GM12875 (cell line): ENCODE data around the gene MYT1.

Experiments
- H3K4me3 ChIP-seq: one replicate; pipeline ENCODE4 v1.5.1; 2011; ENCODE audit warnings: low read depth, low read length, control low read depth
- TF ChIP-seq, protein P1 (sequence below): IDR thresholded peaks from 2 replicates; pipeline ENCODE4 v1.5.1; 2011; ENCODE audit warnings: low read depth, mild to moderate bottlenecking, control low read depth, inconsistent platforms, low read length, moderate library complexity, borderline replicate concordance; ENCODE audit not compliant: insufficient read depth

Gene MYT1

DNA sequence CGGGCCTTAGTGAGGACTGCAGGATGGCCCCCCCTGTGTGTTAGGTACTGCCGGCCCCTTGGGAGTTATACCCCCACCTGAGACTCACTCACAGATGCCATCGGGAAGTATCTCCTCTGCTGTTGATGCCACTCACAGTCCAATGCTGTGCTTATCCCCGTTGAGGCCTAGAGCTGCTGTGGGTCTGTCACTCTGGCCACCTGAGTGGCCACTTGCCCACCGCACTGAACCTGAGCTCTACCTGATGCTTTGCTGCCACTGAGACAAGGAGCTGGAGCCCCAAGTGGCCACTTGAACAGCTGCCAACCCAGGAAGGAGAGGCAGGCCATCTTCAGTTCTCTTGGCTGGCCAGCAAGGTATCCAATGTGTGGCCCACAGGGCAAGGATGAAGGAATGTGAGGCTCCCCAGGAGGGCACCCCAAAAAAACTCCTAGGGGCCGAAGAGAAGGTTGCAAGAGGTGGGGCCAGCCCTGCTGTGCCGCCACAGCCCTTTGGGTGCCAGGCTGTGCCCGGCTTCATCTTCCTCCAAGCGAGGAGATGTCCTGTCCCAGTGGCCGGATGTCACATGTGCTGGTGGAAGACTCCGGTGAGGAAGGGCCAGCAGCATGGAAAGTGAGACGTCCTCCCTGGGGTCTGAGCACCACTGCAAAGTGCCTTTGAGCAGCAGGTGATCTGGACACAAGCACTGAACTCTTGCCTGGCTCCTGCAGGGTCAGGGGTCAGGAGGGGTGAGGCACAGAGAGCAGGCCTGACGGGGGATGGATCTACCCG lies 61.8 kb downstream of the MYT1 start:
- TF ChIP-seq, protein P1, sequence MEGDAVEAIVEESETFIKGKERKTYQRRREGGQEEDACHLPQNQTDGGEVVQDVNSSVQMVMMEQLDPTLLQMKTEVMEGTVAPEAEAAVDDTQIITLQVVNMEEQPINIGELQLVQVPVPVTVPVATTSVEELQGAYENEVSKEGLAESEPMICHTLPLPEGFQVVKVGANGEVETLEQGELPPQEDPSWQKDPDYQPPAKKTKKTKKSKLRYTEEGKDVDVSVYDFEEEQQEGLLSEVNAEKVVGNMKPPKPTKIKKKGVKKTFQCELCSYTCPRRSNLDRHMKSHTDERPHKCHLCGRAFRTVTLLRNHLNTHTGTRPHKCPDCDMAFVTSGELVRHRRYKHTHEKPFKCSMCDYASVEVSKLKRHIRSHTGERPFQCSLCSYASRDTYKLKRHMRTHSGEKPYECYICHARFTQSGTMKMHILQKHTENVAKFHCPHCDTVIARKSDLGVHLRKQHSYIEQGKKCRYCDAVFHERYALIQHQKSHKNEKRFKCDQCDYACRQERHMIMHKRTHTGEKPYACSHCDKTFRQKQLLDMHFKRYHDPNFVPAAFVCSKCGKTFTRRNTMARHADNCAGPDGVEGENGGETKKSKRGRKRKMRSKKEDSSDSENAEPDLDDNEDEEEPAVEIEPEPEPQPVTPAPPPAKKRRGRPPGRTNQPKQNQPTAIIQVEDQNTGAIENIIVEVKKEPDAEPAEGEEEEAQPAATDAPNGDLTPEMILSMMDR = no peak
- no peak overlapping the region for H3K4me3 ChIP-seq

GRCh38 chr20:64226686-64227580 lies 62.7 kb downstream of the MYT1 start:
- no peak overlapping the region for H3K4me3 ChIP-seq
- TF ChIP-seq, protein P1 = no peak

- no peak overlapping the region for H3K4me3 ChIP-seq
- TF ChIP-seq, protein P1 = no peak
These were observed 63.9 kb downstream of the MYT1 start for GRCh38 chr20:64228086-64228653.

DNA sequence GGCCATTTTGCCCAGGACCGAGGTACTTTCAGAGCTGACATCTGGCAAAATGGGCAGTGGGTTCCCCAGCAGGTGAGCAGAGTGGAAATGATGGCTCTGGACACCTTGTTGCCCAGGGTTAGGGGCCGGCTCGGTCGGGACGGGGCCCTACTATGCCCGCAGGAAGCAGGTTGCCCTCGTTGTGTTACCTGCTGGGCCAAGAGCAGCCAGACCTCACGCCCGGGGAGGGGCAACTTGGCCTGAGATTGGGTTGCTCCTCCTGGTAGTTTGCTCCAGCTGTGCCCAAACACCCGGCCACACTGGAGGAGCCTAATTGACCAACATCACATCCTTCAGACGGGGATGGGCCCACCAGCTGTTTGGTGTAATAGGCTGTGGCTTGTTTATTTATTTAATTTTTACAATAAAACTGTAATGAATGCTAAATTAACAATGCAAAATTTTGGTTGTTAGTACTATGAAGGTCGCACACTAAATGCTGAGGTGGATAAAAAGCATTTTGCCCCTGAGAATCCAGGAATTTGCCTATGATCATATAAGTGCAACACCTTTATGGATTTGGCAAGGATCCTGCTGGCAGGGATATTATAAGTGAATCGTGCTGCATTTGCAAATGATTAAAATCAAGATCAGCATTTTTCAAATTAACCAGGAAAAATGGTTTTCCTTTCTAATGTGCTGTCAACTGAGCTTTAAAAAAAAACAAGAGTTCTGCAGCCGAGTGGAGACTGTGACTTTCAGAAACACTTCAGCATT lies 64.7 kb downstream of the MYT1 start:
- no peak overlapping the region for H3K4me3 ChIP-seq
- TF ChIP-seq, protein P1 = no peak

DNA sequence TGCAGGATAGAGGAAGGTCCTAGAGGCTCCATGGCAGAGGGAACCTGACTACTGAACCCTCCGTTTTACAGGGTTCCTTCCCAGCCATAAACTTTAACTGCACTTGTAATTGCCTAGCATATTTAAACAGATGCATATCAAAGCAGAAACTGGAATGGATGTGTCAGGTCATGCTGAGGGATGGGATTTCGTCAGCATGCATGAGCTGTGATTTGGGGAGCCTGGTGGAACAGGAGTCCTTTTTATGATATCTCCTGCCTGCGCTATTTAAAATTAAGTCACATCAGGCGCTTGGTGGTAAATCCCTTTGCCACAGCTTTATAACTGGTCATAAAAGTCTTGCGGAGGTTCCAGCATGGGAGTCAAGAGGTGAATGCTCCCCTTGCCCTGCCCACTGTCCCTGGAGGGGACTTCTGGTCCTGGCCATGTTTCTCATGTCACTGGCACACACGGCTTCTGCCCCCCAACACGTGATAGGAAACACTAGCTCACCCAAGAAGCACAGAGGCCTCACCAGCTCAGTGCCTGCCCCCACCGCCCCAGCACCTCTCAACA lies 65.3 kb downstream of the MYT1 start:
- no peak overlapping the region for H3K4me3 ChIP-seq
- TF ChIP-seq, protein P1 = no peak

- H3K4me3 ChIP-seq = no peak overlapping the region
- TF ChIP-seq, protein P1 = no peak
These were observed 66.4 kb downstream of the MYT1 start for GRCh38 chr20:64230461-64231145.
